PC-9 (cell line): ENCODE measurements around the gene CR2.

Experiments
- CTCF ChIP-seq: fragments of 200-600 bp; sonication (generic); conservative IDR thresholded peaks from 2 replicates; pipeline ENCODE4 v1.6.1; 2017; ENCODE audit warnings: mixed run types, antibody characterized with exemption, mild to moderate bottlenecking, moderate library complexity
- EZH2 ChIP-seq: fragments of 200-600 bp; sonication (generic); IDR thresholded peaks from 2 replicates; pipeline ENCODE4 v1.8.0; 2017; ENCODE audit warnings: antibody characterized with exemption, low read depth

GRCh38 chr1:207503950-207504349, 49.8 kb downstream of the CR2 start:
- TF ChIP-seq CTCF: no peak
- TF ChIP-seq EZH2: no peak
